HPDE6-E6E7 (cell line): ENCODE results near the gene UGT8.

Experiments
- DNase-seq: peaks from one replicate; pipeline ENCODE4 v3.0.0; 2011; ENCODE audit warnings: missing footprints; ENCODE audit errors: extremely low spot score

UGT8 gene

DNA sequence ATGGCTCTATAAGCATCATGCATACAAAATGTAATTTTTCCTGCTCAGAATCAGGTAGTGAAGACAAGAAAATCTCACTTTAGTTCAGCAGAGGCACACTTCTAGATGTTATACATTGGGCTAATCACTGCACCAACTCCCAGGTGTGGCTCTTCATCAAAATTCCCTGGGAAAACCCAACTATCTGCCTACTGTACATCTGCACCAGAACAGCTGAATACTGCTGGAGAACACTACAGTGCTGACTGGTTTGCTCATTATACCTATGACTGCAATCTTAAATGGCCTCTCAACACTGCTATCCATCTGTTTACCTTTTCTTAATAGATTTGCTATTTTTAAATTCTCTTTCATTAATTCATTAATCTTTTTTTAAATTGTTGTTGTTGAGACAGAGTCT is 92.0 kb downstream of the UGT8 start:
- DNase-seq: no peak

DNA sequence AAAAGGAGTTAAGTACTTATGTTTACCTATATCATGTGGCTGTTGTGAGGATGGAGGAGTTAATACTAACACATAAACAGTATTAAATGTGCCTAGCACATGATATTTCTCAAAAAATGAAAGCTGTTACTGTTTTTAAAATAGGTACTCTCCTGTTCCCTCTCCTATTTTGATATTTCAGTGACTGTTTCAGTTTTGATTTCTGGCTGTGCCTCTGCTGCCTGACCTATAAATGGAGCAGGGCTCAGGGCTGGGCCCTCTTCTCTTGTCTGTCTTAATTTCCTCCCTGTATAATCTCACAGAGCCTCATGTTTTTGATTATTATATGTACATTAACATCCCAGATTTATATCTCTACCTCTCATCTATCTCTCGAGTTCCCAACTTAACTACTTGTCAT is 93.3 kb downstream of the UGT8 start:
- no peak for DNase-seq

DNA sequence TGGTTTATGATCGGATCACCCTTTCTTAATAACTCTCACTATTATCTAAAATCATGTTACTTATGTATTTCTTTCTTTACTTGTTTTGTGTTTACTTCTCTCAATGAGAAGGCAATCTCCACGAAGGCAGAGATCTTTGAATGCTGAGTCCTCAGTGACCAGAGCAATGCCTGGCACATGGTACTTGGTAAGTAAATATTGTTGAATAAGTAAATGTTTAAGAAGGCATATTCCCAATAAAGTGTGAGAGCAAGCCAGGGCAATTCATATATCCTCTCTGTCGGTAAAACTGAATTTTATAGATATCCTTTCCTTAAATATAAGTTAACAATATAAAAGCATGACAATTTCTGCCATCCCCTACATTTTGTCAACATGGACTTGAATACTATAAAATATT is 94.4 kb downstream of the UGT8 start:
- DNase-seq: no peak

DNA sequence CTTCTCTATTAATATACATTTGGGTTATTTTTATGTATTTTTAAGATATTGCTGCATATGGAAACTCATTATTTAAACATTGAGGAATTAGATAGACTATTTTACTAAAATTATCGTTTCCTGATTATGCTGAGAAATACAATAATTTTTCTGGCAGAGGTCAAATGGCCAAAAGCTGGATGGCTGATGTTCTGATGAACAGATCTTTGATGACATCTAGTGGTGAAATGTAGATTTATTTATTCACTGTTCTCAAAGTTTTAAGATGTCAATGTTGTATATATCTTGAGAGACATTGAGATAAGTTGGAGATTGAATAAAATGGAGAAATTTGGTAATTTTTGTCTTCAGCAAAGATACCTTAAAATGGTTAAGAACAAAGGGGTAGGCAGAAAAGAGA is 96.2 kb downstream of the UGT8 start:
- peak; percentile 4 for DNase-seq

DNA sequence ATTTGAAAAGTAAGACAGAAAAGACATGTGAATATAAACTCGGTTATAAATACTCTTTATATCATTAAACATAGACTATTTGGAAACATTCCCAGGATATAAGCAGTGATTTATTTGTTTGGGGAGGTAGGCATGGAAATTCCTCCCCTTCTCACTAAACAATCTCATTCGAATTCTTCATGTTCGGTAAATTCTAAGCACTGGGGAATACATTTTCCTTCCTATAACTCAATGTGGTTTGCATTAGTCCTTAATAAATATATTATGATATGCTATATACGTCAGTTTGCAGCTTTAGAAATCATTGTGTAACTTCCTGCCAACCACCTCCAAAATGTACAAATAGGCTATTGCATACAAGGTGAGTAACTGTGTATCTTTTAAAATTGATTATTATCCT is 99.6 kb downstream of the UGT8 start:
- no peak for DNase-seq

DNA sequence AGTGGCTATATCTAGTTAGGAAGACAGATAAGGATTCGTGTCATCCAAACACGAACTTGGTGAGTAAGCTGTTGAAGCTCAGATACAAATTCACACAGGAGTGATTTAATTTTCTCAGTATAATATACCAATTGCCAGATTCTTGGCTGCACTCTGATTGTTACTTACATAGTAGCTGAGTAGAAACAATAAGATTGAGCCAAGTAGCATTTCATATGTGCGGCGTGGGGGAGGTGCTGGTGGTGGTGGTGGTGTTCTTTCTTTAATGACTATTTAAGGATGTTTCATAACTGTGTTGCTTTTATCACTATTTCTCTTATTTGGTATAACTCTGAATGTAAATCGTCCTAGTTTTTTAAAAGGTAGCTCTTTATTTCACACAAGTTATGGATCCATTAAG is 102.9 kb downstream of the UGT8 start:
- DNase-seq: no peak

DNA sequence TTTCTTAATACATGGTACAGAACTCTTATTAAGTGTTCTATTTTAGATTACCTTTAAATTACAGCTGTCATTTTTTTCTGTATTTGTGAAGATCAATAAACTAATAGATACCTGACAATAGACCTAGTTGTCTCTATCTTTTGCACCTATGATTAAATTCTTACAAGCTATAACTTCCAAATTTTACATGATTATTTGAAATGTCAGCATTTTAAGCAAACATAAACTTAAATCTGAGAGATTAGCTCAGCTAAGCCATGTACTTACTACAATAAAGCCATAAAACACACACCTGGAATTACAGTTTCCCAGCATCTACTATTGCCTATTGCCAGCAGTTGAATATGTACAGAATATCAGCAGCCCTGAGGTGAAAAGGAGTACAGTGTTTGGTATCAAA is 118.8 kb downstream of the UGT8 start:
- DNase-seq: no peak

DNA sequence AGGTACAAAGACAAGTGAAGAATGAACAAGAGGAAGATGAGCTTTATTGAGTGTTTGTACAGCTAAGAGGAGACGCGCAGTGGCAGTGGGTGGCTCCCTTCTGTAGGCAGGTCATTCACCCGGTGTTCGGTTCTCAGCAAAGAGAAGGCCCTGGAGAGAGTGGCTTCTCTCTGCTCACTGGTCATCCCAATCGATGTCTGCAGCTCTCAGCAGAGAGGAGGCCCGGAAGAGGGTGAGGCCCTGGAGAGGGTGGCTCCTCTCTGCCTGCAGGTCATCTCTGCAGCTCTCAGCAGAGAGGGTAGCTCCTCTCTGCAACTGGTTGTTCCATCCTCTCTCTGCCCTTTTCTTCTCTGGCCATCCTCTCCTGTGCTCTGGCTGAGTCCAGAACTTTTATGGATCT is 126.5 kb downstream of the UGT8 start:
- no peak for DNase-seq

DNA sequence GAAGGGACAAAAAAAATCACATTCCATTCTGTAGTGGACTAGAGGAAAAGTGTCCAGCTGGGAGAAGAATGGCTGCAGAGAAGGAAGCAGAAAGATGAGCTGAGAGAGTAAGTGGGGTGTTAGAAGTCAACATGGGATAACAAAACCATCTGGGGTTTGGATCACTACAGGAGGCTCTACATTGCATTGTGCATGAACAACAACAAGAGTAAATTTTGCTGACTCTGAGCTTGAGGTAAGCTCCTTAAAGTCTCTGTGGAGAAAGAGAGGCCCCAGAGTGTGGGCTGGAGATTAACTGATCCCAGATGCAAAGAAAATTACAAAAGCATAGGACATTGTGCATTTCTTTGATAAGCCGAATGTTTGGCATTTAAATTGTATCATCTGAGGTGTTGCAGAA is 128.9 kb downstream of the UGT8 start:
- no peak for DNase-seq
